GM21737 (cell line): ENCODE data around the gene NBPF3.

Source experiments
- ATAC-seq: cut with Tn5 transposase; IDR thresholded peaks from one replicate; pipeline ENCODE4 v1.9.1; 2021; ENCODE audit warnings: mild to moderate bottlenecking, moderate library complexity; ENCODE audit not compliant: unreplicated experiment

Gene NBPF3

DNA sequence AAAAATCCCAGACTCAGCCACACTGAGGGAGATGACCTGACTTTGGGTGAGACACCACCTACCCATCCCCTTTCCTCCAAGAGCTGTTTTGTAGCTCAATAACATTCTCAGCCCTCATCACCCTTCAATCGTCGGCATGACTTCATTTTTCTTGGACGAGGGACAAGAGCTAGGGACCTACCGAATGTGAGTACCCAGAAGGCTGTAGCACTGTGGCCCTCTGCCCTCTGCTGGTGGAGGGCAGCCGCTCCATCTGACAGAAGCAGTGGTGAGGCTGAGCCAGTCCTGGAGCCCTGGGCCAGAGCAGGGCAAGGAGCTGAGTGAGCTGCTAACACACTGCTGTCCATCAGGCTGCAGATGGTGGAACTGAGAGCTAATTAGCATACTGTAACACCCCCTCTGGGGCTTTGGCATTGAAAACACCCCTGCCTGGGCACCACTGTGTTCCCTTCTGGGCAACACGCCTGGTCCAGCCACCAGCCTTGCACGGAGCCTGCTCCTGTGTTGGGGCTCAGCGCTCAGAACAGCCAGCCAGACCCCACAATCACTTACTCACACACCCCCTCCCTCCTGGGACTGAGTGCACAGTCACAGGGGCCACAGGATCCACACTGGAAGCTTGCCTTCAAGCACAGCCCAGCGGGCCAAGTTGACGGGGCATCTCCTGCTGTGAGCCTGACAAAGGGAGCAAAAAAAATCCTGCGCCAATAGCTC lies 51.0 kb downstream of the NBPF3 start:
- ATAC-seq: no peak

GRCh38 chr1:21491488-21492355 lies 51.8 kb downstream of the NBPF3 start:
- no peak for ATAC-seq

GRCh38 chr1:21492356-21492625 lies 52.4 kb downstream of the NBPF3 start:
- no peak for ATAC-seq

DNA sequence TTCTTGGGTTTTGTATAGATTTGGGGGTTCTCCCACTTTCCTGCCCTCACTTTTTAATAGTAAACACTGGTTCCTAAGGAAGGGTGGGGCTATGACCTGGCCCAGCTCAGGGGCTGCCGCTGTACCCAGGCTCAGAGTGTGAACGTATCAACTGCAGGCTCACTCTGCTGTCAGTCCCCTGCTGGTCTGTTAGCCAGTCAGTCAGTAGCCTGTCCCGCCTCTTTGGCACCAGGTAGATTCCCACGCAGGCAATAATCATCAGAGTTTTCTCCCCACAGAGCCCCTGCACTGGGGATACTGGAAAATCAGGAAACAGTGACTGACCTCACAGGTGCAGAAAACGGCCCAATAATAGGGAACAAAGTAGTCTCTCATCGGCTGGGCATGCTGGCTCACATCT lies 54.3 kb downstream of the NBPF3 start:
- ATAC-seq: no peak

GRCh38 chr1:21495225-21495820 lies 55.4 kb downstream of the NBPF3 start:
- ATAC-seq: no peak

DNA sequence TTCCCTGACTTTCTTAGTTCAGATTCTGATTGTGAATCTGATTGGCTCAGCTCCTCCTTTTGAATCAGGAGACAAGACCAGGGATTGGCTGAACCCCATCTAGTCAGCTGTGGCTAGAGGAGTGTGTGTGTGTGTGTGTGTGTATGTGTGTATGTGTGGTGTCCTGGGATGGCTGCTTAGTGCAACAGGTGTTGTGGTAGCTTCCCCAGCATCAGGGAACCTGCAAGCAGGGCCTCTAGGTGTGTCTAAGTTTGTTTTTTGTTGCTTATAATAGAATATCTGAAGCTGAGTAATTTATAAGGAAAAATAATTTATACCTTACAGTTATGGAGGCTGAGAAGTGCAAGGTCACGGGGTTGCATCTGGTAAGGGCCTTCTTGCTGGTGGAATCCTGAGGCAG lies 56.1 kb downstream of the NBPF3 start:
- no peak for ATAC-seq

DNA sequence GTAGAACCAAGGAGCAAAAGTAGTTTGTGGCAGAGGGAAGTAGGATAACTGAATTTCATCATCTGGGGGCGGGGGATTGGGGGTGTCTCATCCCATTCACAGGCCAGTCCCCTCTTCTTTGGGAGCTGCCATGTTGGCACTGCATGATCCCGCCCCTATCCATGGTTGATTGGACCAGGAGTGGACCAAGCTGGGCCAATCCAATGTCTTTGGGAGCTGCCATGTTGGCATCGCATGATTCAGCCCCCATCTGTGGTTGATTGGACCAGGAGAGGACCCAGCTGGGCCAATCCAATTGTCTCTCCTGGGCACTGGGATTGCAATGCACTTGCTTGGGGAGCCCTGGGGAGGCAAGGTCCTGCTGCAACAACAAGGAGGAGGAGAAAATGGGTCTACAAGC lies 56.9 kb downstream of the NBPF3 start:
- no peak for ATAC-seq

DNA sequence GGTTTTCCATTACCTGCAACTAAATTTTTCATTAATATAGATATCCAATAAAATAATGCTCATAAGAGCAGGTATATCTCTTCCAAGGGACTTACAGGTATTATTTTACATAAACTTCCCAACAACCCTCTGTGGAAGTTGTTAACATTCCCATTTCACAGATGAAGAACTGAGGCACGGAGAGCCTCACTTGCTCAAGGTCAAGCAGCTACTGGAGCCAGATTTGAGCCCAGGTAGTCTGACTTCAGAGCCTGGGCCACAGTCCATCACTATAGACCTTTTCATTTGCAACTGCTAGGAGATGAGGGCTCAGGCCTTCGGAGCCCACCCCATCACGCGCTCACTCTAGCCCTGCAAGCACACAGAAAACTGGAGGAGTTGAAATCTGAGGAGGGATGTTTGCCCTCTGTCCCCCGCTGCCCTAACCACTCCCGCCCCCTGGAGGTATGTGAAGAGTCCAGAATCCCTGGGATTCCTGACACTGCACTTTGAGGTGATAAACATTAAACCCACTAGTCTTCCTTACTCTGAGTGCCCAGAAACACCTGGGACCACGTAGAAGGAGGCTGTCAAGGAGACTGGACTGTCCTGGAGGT lies 57.6 kb downstream of the NBPF3 start:
- ATAC-seq: no peak

- no peak for ATAC-seq
Observed at GRCh38 chr1:21499283-21499950, 59.5 kb downstream of the NBPF3 start.

DNA sequence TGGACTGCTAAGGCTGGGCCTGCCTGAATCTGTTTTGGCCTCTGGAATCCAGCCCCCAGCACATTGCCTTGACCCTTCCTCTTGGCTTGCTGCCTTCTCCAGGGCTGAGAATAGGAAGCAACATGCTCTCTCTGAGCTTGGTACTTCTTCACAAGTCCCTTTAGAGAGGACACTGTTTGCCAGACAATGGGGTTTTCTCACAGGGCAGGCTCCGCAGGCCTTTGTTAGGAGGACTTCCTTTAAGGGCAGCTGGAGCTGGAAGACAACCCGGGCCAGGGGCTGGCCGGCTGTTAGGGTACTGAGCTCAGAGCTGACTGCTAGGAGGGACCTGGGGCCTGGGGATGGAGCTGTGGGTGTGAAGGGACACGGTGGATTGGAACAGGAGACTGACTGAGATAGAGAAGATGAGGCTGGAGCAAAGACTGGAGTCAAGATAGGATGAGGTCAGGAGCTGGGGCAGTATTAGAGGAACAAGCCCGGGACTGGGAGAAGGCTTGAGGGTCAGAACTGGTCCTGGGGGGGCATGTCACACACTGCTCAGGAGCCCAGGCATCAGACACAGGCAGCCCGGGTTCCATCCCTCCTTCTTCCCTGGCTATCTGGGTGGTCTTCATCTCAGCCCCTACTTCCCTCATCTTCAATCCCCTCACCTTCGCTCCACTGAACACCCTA lies 63.9 kb downstream of the NBPF3 start:
- ATAC-seq: no peak

GRCh38 chr1:21506804-21507203 lies 66.9 kb downstream of the NBPF3 start:
- no peak for ATAC-seq

- no peak for ATAC-seq
Observed at GRCh38 chr1:21507511-21508270, 67.8 kb downstream of the NBPF3 start.

- no peak for ATAC-seq
Observed at GRCh38 chr1:21508580-21509350, 68.8 kb downstream of the NBPF3 start.

- ATAC-seq: no peak
Observed at GRCh38 chr1:21509351-21510112, 69.6 kb downstream of the NBPF3 start, which contains the start of gene ALPL. Gene ALPL (plus strand): TSS chr1:21509423. CDS start chr1:21554082, 44,659 bp downstream.

- no peak for ATAC-seq
Observed at GRCh38 chr1:21510113-21510493, 70.2 kb downstream of the NBPF3 start.

DNA sequence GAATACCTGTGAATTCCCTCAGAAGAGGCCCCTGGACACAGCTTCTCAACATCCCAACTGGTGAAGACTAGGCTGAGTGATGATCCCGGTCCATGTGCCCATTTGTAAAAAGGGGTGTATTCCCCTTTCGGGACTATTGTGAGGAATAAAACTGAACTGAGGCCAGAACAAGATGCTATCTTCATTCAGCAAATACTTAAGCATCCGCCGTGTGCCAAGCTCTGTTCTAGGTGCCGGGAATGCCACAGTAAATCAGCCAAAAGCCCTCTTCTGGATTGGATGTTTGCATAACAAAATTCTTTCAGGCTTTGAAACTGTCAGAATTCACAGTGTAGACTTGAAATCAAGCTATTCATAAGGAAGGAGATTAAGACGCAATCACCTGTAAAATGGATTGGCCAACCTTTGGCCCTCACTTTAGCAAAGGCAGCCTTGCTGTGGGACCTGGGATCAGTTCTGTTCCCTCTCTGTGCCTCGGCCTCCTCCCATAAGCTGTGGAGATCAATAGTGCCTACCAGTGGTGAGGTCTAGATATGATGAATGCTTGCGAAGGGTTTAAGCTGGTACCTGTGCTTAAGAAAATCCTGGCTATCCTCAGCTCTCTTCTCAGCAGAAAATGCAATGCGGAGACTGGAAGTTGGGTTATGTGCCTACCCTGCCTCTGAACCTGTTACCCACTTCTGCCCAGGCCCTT lies 71.1 kb downstream of the NBPF3 start:
- ATAC-seq: no peak

DNA sequence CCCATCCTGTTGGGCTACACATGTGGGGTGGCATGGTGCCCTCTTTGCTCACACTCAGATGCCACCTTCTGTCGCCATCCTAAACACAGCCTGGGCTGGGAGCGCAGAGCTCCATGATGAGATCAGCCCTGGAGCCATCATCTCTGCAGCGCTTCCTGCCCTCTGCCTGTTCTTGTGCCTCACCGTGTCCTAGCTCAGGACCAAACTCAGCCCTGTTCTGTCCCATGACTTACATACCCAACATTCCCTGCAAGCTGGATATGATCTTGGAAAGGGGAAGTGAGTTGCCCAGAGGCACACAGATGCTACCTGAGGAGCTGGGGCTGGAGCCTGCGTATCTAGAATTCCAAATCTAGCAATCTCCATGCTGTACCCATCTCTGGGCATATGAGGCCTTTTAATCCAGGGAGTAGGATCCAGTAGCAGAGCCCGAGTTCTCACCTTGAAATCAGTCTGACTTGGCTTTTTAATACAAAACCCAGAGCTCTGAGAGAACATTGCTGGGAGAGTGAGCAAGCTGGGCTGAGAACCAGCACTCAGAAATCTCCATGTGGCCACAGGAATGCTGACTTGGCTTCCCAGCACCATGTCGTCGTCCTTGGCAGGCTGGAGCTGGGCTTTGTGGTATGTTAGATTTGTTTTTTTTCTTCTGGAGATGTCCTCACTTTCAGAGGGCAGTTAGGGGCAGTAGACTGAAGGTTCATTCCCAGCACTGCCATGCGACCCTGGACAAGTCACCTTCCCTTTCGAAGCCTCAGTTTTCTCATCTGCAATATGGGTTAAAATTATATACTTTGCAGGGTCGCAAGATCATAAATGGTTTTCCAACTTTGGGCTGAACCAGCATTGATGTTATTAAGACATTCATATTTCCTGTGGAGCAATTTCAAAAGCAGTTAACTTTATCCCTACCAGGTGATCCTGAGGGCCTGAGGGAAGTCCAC lies 71.9 kb downstream of the NBPF3 start:
- no peak for ATAC-seq
